Body of pancreas (tissue), 4 donors: Measurements from ENCODE around the gene GAREM1.

Experiments
- CTCF ChIP-seq, 7 experiments: fragments of 450-650 bp in 4 of 7; fragments of 200-600 bp in 3 of 7; sonication (generic) in 3 of 7; IDR thresholded peaks; one replicate each; pipeline ENCODE4 v1.5.1; 2016 to 2019; ENCODE audit warnings: antibody characterized with exemption in 7 of 7
- POLR2A ChIP-seq, 3 donors: fragments of 450-650 bp; IDR thresholded peaks; one replicate each; pipeline ENCODE4 v1.6.1; 2016; ENCODE audit warnings: antibody characterized with exemption in 3 of 3, mild to moderate bottlenecking in 2 of 3

DNA sequence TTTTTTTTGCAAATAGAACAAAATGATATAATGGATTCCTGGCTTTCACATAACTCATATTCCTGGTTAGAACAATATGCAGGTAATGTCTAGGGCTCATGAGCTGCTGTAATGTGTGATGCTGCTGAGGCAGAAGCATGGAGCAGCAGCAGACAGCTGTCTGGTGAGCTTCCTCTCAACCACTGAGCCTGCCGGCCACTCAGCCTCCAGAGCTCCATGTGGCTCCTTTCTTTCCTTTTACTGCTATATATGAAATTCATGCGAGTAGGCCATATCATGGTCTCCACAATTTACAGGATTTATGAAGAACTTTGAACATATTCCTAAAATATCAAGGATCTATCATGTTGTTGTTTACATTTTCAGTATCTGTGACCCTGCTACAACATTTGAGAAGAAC lies 159.9 kb downstream of the GAREM1 start:
- TF ChIP-seq POLR2A (IDR thresholded peaks at IDR 0.05) (no peak), CTCF (IDR thresholded peaks at IDR 0.05) (no peak)
